Stimulated activated CD8-positive, alpha-beta memory T cell treated with anti-CD3 and anti-CD28 coated beads, Interleukin-12 subunit alpha, Interleukin-12 subunit beta, amount 100 ng/mL, for 24 hours (primary cell): ENCODE data around the gene CAMKK2.

Experiments
- DNase-seq: peaks from one replicate; pipeline ENCODE4 v3.0.0-alpha.2; 2020; ENCODE audit errors: extremely low read depth

CAMKK2 gene

DNA sequence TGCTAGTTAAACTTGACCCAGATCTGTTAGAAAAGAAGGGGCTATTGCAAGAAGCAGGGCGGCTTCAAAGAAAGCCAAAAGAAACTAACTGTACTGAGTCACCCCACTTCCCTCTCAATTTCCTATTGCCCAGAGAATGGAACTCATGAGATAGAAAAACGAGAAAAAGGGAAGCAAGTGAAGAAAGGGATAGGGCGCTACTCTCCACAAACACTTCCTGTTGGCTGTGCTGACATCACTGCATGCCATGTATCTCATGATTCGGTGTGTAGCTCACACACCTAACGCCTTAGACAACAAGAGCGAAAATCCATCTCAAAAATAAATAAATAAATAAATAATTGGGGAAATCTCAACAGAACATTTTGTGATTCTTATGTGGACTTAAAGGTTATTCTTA, 99.6 kb downstream of the CAMKK2 start:
- DNase-seq, result no peak

DNA sequence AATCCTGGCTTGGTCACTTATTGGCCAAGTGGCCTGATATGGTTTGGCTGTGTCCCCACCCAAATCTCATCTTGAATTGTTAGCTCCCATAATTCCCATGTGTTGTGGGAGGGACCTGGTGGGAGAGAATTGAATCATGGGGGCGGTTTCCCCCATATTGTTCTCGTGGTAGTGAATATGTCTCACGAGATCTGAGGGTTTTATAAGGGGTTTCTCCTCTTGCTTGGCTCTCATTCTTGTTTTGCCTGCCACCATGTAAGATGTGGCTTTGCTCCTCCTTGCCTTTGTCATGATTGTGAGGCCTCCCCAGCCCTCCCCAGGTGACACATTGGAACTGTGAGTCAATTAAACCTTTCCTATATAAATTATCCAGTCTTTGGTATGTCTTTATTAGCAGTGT, 105.4 kb downstream of the CAMKK2 start:
- DNase-seq, result no peak

DNA sequence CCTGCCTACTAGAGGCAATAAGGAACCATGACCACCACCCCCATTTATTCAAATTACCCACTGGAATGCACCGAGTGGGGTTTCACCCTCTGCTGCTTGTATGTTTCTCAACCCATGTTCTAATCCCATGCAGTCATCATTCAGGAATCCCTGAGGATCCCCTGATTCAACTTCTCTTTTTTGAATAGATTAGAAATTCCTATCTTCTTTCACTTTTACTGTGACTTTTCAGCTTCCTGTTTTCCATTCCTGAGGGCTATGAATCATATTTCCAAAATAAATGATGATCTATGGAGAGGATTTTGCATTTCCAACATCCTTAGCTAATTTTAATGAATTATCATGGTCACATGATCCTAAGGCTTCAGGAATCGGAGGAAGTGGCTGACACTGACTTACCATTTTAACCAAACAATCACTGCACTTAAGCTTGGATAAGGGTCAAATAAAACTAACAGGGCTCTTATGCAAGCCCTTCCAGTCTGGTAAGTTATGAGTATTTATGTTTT, 105.9 kb downstream of the CAMKK2 start:
- DNase-seq, result no peak

DNA sequence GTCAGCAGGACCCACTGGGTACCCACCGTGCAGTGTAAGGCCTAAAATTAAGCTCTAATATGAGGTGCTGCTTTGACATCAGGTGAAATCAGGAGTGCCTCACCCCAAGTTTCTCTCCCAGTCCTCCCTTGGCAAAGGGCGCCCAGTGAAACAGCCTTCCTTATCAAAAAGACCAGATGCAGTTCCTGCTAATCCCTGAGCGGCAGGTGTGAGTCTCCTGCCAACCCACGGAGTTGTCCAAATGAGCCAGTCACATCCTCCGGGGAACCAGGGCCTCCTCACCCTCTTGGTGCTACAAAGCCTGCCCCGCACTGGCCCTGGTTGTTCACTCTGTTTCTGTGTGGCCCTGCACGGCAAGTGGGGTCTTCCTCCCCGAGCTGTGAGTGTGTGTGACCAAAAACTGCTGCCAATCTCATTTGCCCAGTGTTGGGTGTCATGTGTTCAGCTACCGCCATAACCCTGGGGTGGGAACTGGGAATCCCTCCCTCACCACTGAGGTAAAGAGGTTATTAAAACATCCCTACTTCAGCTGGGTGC, 106.8 kb downstream of the CAMKK2 start:
- DNase-seq, result no peak

DNA sequence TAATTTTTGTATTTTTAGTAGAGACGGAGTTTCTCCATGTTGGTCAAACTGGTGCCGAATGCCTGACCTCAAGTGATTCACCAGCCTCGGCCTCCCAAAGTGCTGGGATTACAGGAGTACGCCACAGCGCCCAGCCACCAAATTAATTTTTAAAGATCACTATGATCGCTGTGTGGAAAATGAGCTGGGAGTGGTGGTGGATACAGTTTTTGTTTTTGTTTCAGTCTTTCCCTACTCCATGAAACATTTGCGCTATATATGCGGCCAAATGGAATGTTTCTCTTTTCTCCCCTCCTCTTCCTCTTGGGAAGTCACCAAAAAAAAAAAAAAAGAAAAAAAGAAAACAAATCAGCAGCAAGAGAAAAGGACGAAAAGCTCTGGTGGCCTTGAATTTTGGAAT, 107.4 kb downstream of the CAMKK2 start:
- DNase-seq, result no peak

DNA sequence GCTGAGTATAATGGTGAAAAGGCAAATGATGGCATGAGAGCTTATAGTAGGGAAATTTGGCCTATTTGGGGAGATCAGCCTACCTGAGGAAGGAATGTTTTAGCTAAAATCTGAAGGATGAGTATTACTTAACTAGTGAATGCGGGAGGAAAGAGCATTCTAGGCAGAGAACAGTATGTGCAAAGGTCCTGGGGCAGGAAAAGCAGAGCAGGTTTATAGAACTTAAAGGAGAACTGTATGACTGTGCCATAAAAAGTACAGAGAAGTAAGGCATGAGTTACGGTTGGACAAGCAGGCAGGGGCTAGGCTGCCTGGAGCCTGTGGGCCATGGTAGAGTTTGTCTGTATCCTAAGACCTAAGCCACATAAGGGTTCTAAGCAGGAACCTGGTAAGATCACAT, 108.3 kb downstream of the CAMKK2 start:
- no peak for DNase-seq
